ENCODE measurements around the gene NYAP1. TPM values are rescaled to one million over a fixed set of nuclear protein-coding genes. Genes with fewer than 3 reads are reported as not detected.
"Not testable (repeated sequence)": the region's sequence is repeated elsewhere in the genome, so short reads cannot be mapped to it uniquely, and the experiment has no call there.

Gene NYAP1
- total RNA-seq, 2 experiments from 2014 or later = 0.10 to 0.98 TPM

GRCh38 chr7:100444311-100445278, 39.1 kb upstream of the NYAP1 start:
- CTCF ChIA-PET (ENCODE audit: unreplicated experiment) = interaction anchor here (1.0 kb wide), 2 partner anchors 37 to 70 kb away, joined by 3 to 4 read pairs; no protein-coding TSS in a partner anchor
- BruUV-seq (replicated peaks) = no TSS peak

DNA sequence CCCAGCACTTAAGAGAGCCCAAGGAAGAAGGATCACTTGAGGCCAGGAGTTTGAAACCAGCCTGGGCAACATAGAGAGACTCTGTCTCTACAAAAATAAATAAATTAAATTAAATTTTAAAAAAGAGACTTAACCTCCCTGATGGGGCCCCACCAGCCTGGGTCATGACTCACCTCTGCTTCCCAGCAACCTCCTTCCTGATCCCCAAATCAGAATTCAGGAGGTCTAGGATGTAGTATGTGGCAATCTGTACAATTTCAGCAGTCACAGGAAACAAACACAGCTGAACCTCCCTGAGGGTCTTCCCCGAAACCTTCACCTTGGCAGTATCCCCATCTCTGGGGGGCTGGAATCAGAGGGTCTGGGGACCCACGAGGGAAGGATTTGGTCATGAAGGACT, 37.7 kb upstream of the NYAP1 start:
- Histone ChIP-seq H3K4me2 (ENCODE audit: low read length) (no peak overlapping the region), H3K27ac (ENCODE audit: low read depth, low read length, poor library complexity, severe bottlenecking) (no peak overlapping the region)
- TF ChIP-seq, protein P1, sequence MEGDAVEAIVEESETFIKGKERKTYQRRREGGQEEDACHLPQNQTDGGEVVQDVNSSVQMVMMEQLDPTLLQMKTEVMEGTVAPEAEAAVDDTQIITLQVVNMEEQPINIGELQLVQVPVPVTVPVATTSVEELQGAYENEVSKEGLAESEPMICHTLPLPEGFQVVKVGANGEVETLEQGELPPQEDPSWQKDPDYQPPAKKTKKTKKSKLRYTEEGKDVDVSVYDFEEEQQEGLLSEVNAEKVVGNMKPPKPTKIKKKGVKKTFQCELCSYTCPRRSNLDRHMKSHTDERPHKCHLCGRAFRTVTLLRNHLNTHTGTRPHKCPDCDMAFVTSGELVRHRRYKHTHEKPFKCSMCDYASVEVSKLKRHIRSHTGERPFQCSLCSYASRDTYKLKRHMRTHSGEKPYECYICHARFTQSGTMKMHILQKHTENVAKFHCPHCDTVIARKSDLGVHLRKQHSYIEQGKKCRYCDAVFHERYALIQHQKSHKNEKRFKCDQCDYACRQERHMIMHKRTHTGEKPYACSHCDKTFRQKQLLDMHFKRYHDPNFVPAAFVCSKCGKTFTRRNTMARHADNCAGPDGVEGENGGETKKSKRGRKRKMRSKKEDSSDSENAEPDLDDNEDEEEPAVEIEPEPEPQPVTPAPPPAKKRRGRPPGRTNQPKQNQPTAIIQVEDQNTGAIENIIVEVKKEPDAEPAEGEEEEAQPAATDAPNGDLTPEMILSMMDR (conservative IDR thresholded peaks at IDR 0.05; ENCODE audit: low read length) = no peak
- no peak for TF ChIP-seq EZH2phosphoT487 (IDR thresholded peaks at IDR 0.05; ENCODE audit: borderline replicate concordance, low read depth, low read length)

More at GRCh38 chr7:100444311-100445278, 39.1 kb upstream of the NYAP1 start:
- intact Hi-C loops (cut with micrococcal nuclease; ENCODE audit: unreplicated experiment) = no loop called here
- H3K9me3 ChIP-seq (ENCODE audit: low read length) = no peaks in the 10 kb centered on the region
- DNase-seq (ENCODE audit: low spot score) = peak; percentile 58
- no peak for TF ChIP-seq EZH2phosphoT487 (IDR thresholded peaks at IDR 0.05; ENCODE audit: borderline replicate concordance, low read depth, low read length)
- TF ChIP-seq, protein P1 (conservative IDR thresholded peaks at IDR 0.05; ENCODE audit: low read length) = no peak
- H3K9me2 ChIP-seq (ENCODE audit: insufficient read depth, low read length) = no peaks in the 10 kb centered on the region
- peak overlapping the region; percentile 46; the same call in 1 of the 2 replicates for H2AFZ ChIP-seq (ENCODE audit: low read length)
- POLR2A ChIA-PET = interaction anchor here (0.6 to 2.3 kb wide), 8 partner anchors 8 to 343 kb away, joined by 3 to 8 read pairs (median 4); partner anchors contain the start of genes AP4M1, PPP1R35 and ZCWPW1
- peaks cover 17% of the 10 kb centered on the region for H3K4me1 ChIP-seq (ENCODE audit: insufficient read depth, low read length, poor library complexity, severe bottlenecking)
- peak overlapping the region; percentile 49 for H3K4me2 ChIP-seq (ENCODE audit: low read length)
- H3K36me3 ChIP-seq (ENCODE audit: insufficient read depth, low read length) = 0 out of 2 replicates have a peak, but pooled peaks cover 1% of the 10 kb centered on the region
- H4K20me1 ChIP-seq (ENCODE audit: insufficient read depth, low read length) = no peaks in the 10 kb centered on the region
- H3K27ac ChIP-seq (ENCODE audit: low read depth, low read length, poor library complexity, severe bottlenecking) = peak overlapping the region; percentile 24
- no peak overlapping the region for H3K4me3 ChIP-seq (ENCODE audit: low read depth, low read length, poor library complexity, severe bottlenecking)
- no peaks in the 10 kb centered on the region for H3K79me2 ChIP-seq (ENCODE audit: insufficient read depth, low read depth, low read length)

DNA sequence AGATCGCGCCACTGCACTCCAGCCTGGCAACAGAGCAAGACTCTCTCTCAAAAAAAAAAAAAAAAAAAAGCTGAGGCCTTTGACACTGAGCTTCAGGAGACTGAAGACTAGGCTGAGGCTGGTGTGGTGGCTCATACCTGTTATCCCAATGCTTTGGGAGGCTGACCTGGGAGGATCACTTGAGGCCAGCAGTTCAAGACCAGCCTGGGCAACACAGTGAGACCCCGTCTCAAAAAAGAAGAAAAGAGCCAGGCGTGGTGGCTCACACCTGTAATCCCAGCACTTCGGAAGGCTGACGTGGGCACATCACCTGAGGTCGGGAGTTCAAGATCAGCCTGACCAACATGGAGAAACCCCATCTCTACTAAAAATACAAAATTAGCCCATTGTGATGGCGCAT, 36.4 kb upstream of the NYAP1 start:
- CTCF ChIA-PET (ENCODE audit: unreplicated experiment) = interaction anchor here (1.3 kb wide), 1 partner anchor 13 kb away, joined by 5 read pairs; no protein-coding TSS in a partner anchor
- DNase-seq (ENCODE audit: low spot score); H4K20me1 ChIP-seq (ENCODE audit: insufficient read depth, low read length); H3K27ac ChIP-seq (ENCODE audit: low read depth, low read length, poor library complexity, severe bottlenecking); H3K9me3 ChIP-seq (ENCODE audit: low read length); H2AFZ ChIP-seq (ENCODE audit: low read length); H3K79me2 ChIP-seq (ENCODE audit: insufficient read depth, low read depth, low read length); H3K4me2 ChIP-seq (ENCODE audit: low read length); H3K9me2 ChIP-seq (ENCODE audit: insufficient read depth, low read length); H3K4me3 ChIP-seq (ENCODE audit: low read depth, low read length, poor library complexity, severe bottlenecking); BruUV-seq (replicated peaks); H3K36me3 ChIP-seq (ENCODE audit: insufficient read depth, low read length); intact Hi-C loops (cut with micrococcal nuclease; ENCODE audit: unreplicated experiment): not testable (repeated sequence)
- H3K4me1 ChIP-seq (ENCODE audit: insufficient read depth, low read length, poor library complexity, severe bottlenecking) = peaks cover 29% of the 10 kb centered on the region
- POLR2A ChIA-PET = interaction anchor here (0.7 to 1.5 kb wide), 2 partner anchors 11 to 37 kb away, joined by 5 to 7 read pairs; no protein-coding TSS in a partner anchor

More for the DNA sequence above, 37.7 kb upstream of the NYAP1 start:
- Histone ChIP-seq H3K4me1 (ENCODE audit: insufficient read depth, low read length, poor library complexity, severe bottlenecking) (peaks cover 29% of the 10 kb centered on the region), H4K20me1 (ENCODE audit: insufficient read depth, low read length) (no peaks in the 10 kb centered on the region), H3K79me2 (ENCODE audit: insufficient read depth, low read depth, low read length) (no peaks in the 10 kb centered on the region), H3K4me3 (ENCODE audit: low read depth, low read length, poor library complexity, severe bottlenecking) (no peak overlapping the region), H2AFZ (ENCODE audit: low read length) (no peak overlapping the region), H3K9me2 (ENCODE audit: insufficient read depth, low read length) (no peaks in the 10 kb centered on the region), H3K36me3 (ENCODE audit: insufficient read depth, low read length) (no peaks in the 10 kb centered on the region), H3K9me3 (ENCODE audit: low read length) (no peaks in the 10 kb centered on the region)
- BruUV-seq (replicated peaks) = no TSS peak
- POLR2A ChIA-PET = interaction anchor here (0.7 to 1.7 kb wide), 3 partner anchors 10 to 285 kb away, joined by 3 to 6 read pairs (median 3); partner anchors contain the start of gene PPP1R35
- intact Hi-C loops (cut with micrococcal nuclease; ENCODE audit: unreplicated experiment) = no loop called here
- CTCF ChIA-PET (ENCODE audit: unreplicated experiment) = no interaction called here
- DNase-seq (ENCODE audit: low spot score) = no peak
